HEK293 (cell line): ENCODE results near the gene HNRNPUL1.
A peak's percentile ranks its signal among the peaks of the same experiment; 100 is the strongest.

Experiments
- AEBP2 ChIP-seq: fragments of 450-650 bp; formaldehyde crosslinking; IDR thresholded peaks from 2 replicates; pipeline ENCODE4 v1.5.1; 2016; ENCODE audit warnings: missing biosample characterization, missing genetic modification characterization, borderline replicate concordance
- BCL11B ChIP-seq: fragments of 450-650 bp; formaldehyde crosslinking; IDR thresholded peaks from 2 replicates; pipeline ENCODE4 v1.5.1; 2016; ENCODE audit warnings: low read depth, missing biosample characterization, missing genetic modification characterization
- CTCF ChIP-seq: fragments of 450-650 bp; formaldehyde crosslinking; IDR thresholded peaks from 2 replicates; pipeline ENCODE4 v1.5.1; 2016; ENCODE audit warnings: missing biosample characterization, missing genetic modification characterization
- GLIS2 ChIP-seq: fragments of 450-650 bp; formaldehyde crosslinking; IDR thresholded peaks from 2 replicates; pipeline ENCODE4 v1.5.1; 2016; ENCODE audit warnings: missing biosample characterization, missing genetic modification characterization
- KLF1 ChIP-seq: fragments of 450-650 bp; formaldehyde crosslinking; IDR thresholded peaks from 2 replicates; pipeline ENCODE4 v1.5.1; 2016; ENCODE audit warnings: missing biosample characterization, missing genetic modification characterization
- KLF17 ChIP-seq: fragments of 450-650 bp; formaldehyde crosslinking; IDR thresholded peaks from 2 replicates; pipeline ENCODE4 v1.5.1; 2016; ENCODE audit warnings: missing biosample characterization, missing genetic modification characterization
- PBX3 ChIP-seq: sonication (generic); formaldehyde crosslinking; IDR thresholded peaks from 2 replicates; pipeline ENCODE4 v1.8.1; 2022; ENCODE audit warnings: mild to moderate bottlenecking, moderate library complexity, missing genetic modification reagents
- PRDM2 ChIP-seq: fragments of 450-650 bp; formaldehyde crosslinking; IDR thresholded peaks from 2 replicates; pipeline ENCODE4 v1.5.1; 2016; ENCODE audit warnings: missing biosample characterization, missing genetic modification characterization, borderline replicate concordance
- REST ChIP-seq: fragments of 450-650 bp; formaldehyde crosslinking; IDR thresholded peaks from 2 replicates; pipeline ENCODE4 v1.5.1; 2016; ENCODE audit warnings: missing biosample characterization, missing genetic modification characterization
- SALL2 ChIP-seq: fragments of 450-650 bp; formaldehyde crosslinking; IDR thresholded peaks from 2 replicates; pipeline ENCODE4 v1.5.0; 2017; ENCODE audit warnings: missing biosample characterization, mild to moderate bottlenecking, missing genetic modification characterization, borderline replicate concordance
- TSHZ1 ChIP-seq: fragments of 450-650 bp; formaldehyde crosslinking; IDR thresholded peaks from 2 replicates; pipeline ENCODE4 v1.5.1; 2016; ENCODE audit warnings: missing biosample characterization, missing genetic modification characterization, borderline replicate concordance
- ZBTB7A ChIP-seq: fragments of 450-650 bp; formaldehyde crosslinking; IDR thresholded peaks from 2 replicates; pipeline ENCODE4 v1.5.1; 2016; ENCODE audit warnings: low read depth, missing biosample characterization, missing genetic modification characterization
- ZNF174 ChIP-seq: fragments of 450-650 bp; formaldehyde crosslinking; IDR thresholded peaks from 2 replicates; pipeline ENCODE4 v1.5.0; 2017; ENCODE audit warnings: missing biosample characterization, mild to moderate bottlenecking, missing genetic modification characterization
- ZNF624 ChIP-seq: fragments of 450-650 bp; formaldehyde crosslinking; IDR thresholded peaks from 2 replicates; pipeline ENCODE4 v1.5.1; 2017; ENCODE audit warnings: missing biosample characterization, missing genetic modification characterization
- ZNF768 ChIP-seq: fragments of 450-650 bp; formaldehyde crosslinking; IDR thresholded peaks from 2 replicates; pipeline ENCODE4 v1.5.1; 2018; ENCODE audit warnings: missing biosample characterization, mild to moderate bottlenecking, missing genetic modification characterization
- ZNF776 ChIP-seq: fragments of 450-650 bp; formaldehyde crosslinking; IDR thresholded peaks from 2 replicates; pipeline ENCODE4 v1.5.0; 2017; ENCODE audit warnings: missing biosample characterization, missing genetic modification characterization, borderline replicate concordance
- ZNF843 ChIP-seq: fragments of 450-650 bp; formaldehyde crosslinking; IDR thresholded peaks from 2 replicates; pipeline ENCODE4 v1.5.1; 2016; ENCODE audit warnings: missing biosample characterization, missing genetic modification characterization

HNRNPUL1 gene

GRCh38 chr19:41226053-41226873, 37.9 kb upstream of the HNRNPUL1 start (continued):
- TF ChIP-seq PBX3 (CRISPR knock-in tag), result no peak
- no peak for TF ChIP-seq ZNF768
- TF ChIP-seq KLF17 (tag by site-specific recombination), result no peak; the same call in 1 of the 2 replicates
- TF ChIP-seq REST (tag by site-specific recombination), result no peak
- peak; percentile 2; the same call in 1 of the 2 replicates for TF ChIP-seq ZBTB7A (tag by site-specific recombination)
- no peak for TF ChIP-seq ZNF843 (tag by site-specific recombination)
- TF ChIP-seq TSHZ1 (tag by site-specific recombination), result no peak
- TF ChIP-seq AEBP2 (tag by site-specific recombination), result no peak
- TF ChIP-seq CTCF (tag by site-specific recombination), result peak; percentile 39; the same call in 1 of the 2 replicates
- peak; percentile 51; the same call in 1 of the 2 replicates for TF ChIP-seq KLF1 (tag by site-specific recombination)
- TF ChIP-seq ZNF624 (tag by site-specific recombination), result no peak
- TF ChIP-seq SALL2 (tag by site-specific recombination), result no peak
- no peak for TF ChIP-seq ZNF174 (tag by site-specific recombination)
- TF ChIP-seq PRDM2 (tag by site-specific recombination), result no peak
- TF ChIP-seq ZNF776 (tag by site-specific recombination), result no peak
- peak; percentile 83 for TF ChIP-seq GLIS2 (tag by site-specific recombination)
- TF ChIP-seq BCL11B (tag by site-specific recombination), result no peak
